HEK293T (cell line): ENCODE data around the gene MYB.
"Not testable (repeated sequence)": the region's sequence is repeated elsewhere in the genome, so short reads cannot be mapped to it uniquely, and the experiment has no call there.

Source experiments
- ARNT ChIP-seq: fragments of 450-650 bp; IDR thresholded peaks from 2 replicates; pipeline ENCODE4 v1.6.1; 2017; ENCODE audit warnings: mild to moderate bottlenecking
- BHLHE40 ChIP-seq: fragments of 450-650 bp; IDR thresholded peaks from 2 replicates; pipeline ENCODE4 v1.6.1; 2016; ENCODE audit warnings: mild to moderate bottlenecking, moderate library complexity, borderline replicate concordance
- FOXA1 ChIP-seq: fragments of 450-650 bp; IDR thresholded peaks from 2 replicates; pipeline ENCODE4 v1.6.1; 2016; ENCODE audit warnings: mild to moderate bottlenecking
- FOXK2 ChIP-seq: fragments of 450-650 bp; IDR thresholded peaks from 2 replicates; pipeline ENCODE4 v1.6.1; 2016; ENCODE audit warnings: mild to moderate bottlenecking
- FOXM1 ChIP-seq: fragments of 450-650 bp; IDR thresholded peaks from 2 replicates; pipeline ENCODE4 v1.6.1; 2017; ENCODE audit warnings: mild to moderate bottlenecking, borderline replicate concordance
- HDGF ChIP-seq: fragments of 450-650 bp; IDR thresholded peaks from 2 replicates; pipeline ENCODE4 v1.6.1; 2017; ENCODE audit warnings: antibody characterized with exemption, borderline replicate concordance
- L3MBTL2 ChIP-seq: fragments of 450-650 bp; conservative IDR thresholded peaks from 2 replicates; pipeline ENCODE4 v1.6.1; 2016; ENCODE audit warnings: mild to moderate bottlenecking
- LEF1 ChIP-seq: fragments of 450-650 bp; IDR thresholded peaks from 2 replicates; pipeline ENCODE4 v1.6.1; 2017; ENCODE audit warnings: mild to moderate bottlenecking, borderline replicate concordance
- PKNOX1 ChIP-seq: fragments of 450-650 bp; IDR thresholded peaks from 2 replicates; pipeline ENCODE4 v1.6.1; 2016
- SP1 ChIP-seq: fragments of 450-650 bp; IDR thresholded peaks from 2 replicates; pipeline ENCODE4 v1.6.1; 2017
- SUZ12 ChIP-seq: fragments of 450-650 bp; IDR thresholded peaks from 2 replicates; pipeline ENCODE4 v1.6.1; 2016; ENCODE audit warnings: mild to moderate bottlenecking
- TARDBP ChIP-seq: fragments of 450-650 bp; IDR thresholded peaks from 2 replicates; pipeline ENCODE4 v1.6.1; 2016

- not testable (repeated sequence) for TF ChIP-seq SUZ12, BHLHE40, L3MBTL2, FOXM1, LEF1, SP1, FOXA1, FOXK2, HDGF, TARDBP, PKNOX1, ARNT
Measured at GRCh38 chr6:135150481-135150880, 30.6 kb upstream of the MYB start.
